ENCODE measurements around the gene HOXA4.

- TF ChIP-seq CTCF (IDR thresholded peaks at IDR 0.05) (no peak), POLR2A (IDR thresholded peaks at IDR 0.05) (no peak)
These were observed 3.8 kb downstream of the HOXA4 start for GRCh38 chr7:27126596-27127327.
